GM10266 (cell line): ENCODE results near the gene POMT2.

Source experiments
- DNase-seq: peaks from one replicate; pipeline ENCODE4 v3.0.0; 2012; ENCODE audit errors: extremely low spot score
- CTCF ChIP-seq: IDR thresholded peaks from 2 replicates; pipeline ENCODE4 v1.5.1; 2012; ENCODE audit warnings: mild to moderate bottlenecking, low read depth; ENCODE audit not compliant: control insufficient read depth, insufficient read depth; ENCODE audit errors: missing control alignments

POMT2 gene

DNA sequence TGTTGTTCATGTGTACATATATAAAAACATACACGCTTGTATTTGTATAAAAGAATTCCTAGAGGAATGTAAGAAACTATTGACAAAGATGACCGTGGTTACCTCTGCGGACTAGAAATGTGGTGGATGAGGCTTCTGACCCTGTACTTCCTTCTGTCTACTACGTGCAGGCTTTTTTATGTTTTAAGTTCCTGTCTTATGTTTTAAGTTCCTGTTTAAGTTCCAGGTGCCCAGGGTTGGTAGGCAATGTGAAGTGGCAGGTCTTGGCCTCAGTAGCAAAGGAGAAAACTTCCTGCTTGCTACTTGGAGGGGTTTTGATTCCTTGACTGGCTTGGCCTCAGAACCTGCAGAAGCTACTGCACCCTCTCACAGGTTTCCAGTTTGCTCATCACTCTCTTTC is 11.6 kb downstream of the POMT2 start:
- DNase-seq: no peak
- TF ChIP-seq CTCF: no peak

GRCh38 chr14:77306851-77307496 is 13.7 kb downstream of the POMT2 start:
- no peak for TF ChIP-seq CTCF
- no peak for DNase-seq

DNA sequence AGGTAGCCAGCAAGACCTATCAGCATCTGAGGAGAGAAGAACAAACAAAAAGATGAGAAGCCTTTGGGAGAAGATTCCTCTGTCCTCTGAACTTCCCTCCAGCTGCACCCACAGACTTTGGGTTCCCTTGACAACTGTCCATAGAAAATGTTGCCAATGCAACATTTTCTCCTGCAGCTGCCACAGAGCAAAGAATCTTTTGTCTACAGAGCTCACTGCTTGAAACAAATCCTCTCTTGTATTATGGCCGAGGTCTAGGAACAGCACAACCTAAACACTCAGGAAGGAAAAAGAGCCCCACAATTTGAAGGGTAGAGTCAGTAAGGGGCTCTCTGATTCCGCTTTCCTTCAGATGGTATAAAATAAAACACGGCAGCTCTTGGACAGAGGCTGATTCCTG is 14.3 kb downstream of the POMT2 start:
- DNase-seq: no peak
- TF ChIP-seq CTCF: no peak

DNA sequence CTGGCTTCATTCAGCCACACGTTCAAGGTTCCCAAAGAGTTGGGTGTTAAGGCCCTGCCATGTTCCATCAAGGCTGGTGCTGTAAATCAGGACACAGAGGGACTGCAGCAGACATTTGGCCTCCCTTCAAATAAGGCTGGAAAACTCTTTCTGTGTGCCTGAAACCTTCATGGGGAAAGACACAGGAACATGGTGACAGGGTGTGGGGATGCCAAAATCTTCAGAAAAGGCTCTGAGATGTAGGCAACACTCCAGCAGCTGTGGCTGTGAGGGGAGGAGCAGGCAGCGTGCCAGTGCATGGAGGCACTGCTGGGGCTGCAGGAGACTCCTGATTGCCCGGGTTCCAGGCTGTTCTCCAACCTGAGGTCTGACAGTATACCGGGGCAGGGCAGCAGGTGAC is 15.0 kb downstream of the POMT2 start:
- TF ChIP-seq CTCF: no peak
- DNase-seq: no peak

DNA sequence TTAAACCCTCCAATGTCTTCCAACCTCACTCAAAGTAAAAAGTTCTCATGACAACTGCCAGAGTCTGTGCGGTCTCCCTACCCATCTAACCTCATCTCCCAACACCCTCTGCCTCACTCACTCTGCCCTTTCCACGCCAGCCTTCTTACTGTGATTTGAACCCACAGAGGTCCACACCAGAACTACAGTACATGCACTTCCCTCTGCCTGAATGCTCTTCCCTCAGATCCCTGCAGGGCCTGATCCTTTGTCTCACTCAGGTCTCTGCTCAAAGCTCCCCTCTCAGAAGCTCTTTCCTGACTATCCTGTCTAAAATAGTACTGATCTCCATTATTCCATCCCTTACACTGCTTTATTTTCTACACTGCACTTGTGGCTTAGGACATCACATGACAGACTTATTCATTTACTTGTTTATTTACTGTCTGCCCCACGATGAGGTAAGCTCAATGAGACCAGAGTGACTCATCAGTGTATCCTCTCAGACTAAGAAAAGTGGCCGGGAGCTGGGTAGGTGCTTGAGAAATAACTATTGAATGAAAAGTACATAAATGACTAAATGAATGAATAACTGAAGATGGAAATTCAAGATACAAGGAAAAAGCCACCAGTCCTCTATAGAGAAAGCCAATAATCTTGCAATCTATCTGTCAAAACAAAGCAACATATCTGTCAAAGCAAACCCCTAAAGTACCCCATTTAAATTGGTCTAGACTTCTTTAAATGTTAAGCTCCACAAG is 17.1 kb downstream of the POMT2 start:
- no peak for TF ChIP-seq CTCF
- DNase-seq: no peak

DNA sequence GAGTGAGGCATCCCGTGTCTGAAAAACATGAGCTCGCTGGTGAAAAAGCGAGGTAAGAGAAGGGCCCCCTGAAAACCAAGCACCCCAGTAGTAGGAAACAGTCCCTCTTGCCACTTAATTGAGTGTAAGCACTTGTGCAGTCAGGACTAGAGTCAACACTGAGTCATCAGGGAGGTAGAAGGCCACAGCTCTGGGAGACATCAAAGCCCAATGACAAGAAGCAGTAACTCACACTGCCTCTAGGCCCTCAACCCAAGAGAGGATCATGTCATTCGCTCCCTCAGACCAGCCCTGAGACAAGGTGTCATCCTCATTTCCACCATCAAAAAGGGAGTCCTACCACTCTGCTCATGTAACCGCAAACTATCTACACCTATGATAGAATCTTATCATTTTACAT is 17.8 kb downstream of the POMT2 start:
- peak; percentile 25 for DNase-seq
- no peak for TF ChIP-seq CTCF

DNA sequence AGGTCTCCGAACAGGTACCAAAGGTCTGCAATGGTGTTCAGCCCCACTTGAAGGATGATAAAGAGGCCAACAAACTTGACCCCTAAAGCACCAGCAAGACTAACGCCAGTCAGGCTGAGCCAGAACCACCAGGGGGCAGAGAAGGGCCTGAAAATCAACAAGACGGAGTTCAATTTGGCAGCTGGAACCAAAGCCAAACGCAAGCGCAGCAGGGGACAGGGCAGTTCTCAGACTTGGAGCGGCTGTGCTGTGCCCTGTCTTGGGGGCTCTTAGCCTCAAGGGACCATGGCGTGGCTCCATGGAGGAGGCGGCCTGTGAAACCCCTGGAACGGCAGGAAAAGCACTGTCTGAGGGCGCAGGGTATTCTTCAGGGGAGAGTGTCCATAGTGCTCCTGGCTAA is 19.6 kb downstream of the POMT2 start:
- TF ChIP-seq CTCF: peak; percentile 75
- DNase-seq: peak; percentile 50
